Ishikawa (cell line): ENCODE measurements around the gene COMMD7.

Experiments used
- CEBPB ChIP-seq: IDR thresholded peaks from 2 replicates; pipeline ENCODE4 v1.6.1; 2012
- CREB1 ChIP-seq: IDR thresholded peaks from 2 replicates; pipeline ENCODE4 v1.6.1; 2012; ENCODE audit warnings: low read depth
- EGR1 ChIP-seq: IDR thresholded peaks from 2 replicates; pipeline ENCODE4 v1.6.1; 2012
- EP300 ChIP-seq: IDR thresholded peaks from 2 replicates; pipeline ENCODE4 v1.6.1; 2012; ENCODE audit warnings: borderline replicate concordance
- FOXM1 ChIP-seq: IDR thresholded peaks from 2 replicates; pipeline ENCODE4 v1.6.1; 2012; ENCODE audit warnings: low read depth, borderline replicate concordance
- MAX ChIP-seq: IDR thresholded peaks from 2 replicates; pipeline ENCODE4 v1.6.1; 2012
- NFIC ChIP-seq: IDR thresholded peaks from 2 replicates; pipeline ENCODE4 v1.6.1; 2012
- RAD21 ChIP-seq: IDR thresholded peaks from 2 replicates; pipeline ENCODE4 v1.6.1; 2012; ENCODE audit warnings: low read depth
- REST ChIP-seq: IDR thresholded peaks from 2 replicates; pipeline ENCODE4 v1.6.1; 2012; ENCODE audit warnings: low read depth, mild to moderate bottlenecking
- TAF1 ChIP-seq: IDR thresholded peaks from 2 replicates; pipeline ENCODE4 v1.6.1; 2012; ENCODE audit warnings: low read depth, mild to moderate bottlenecking
- TCF12 ChIP-seq: IDR thresholded peaks from 2 replicates; pipeline ENCODE4 v1.6.1; 2012; ENCODE audit warnings: low read depth
- TEAD4 ChIP-seq: IDR thresholded peaks from 2 replicates; pipeline ENCODE4 v1.6.1; 2012
- USF1 ChIP-seq: IDR thresholded peaks from 2 replicates; pipeline ENCODE4 v1.6.1; 2012
- YY1 ChIP-seq: IDR thresholded peaks from 2 replicates; pipeline ENCODE4 v1.6.1; 2012; ENCODE audit warnings: low read depth
- ZBTB7A ChIP-seq: IDR thresholded peaks from 2 replicates; pipeline ENCODE4 v1.6.1; 2012; ENCODE audit warnings: low read depth

The COMMD7 gene

GRCh38 chr20:32772046-32772445 lies 28.8 kb upstream of the COMMD7 start:
- no peak for TF ChIP-seq YY1
- no peak for TF ChIP-seq FOXM1
- TF ChIP-seq REST = no peak
- TF ChIP-seq TCF12 = no peak
- TF ChIP-seq TAF1 = no peak
- no peak for TF ChIP-seq CREB1
- no peak for TF ChIP-seq ZBTB7A
- TF ChIP-seq CEBPB = no peak
- no peak for TF ChIP-seq EGR1
- TF ChIP-seq TEAD4 = no peak
- TF ChIP-seq USF1 = no peak
- TF ChIP-seq MAX = no peak
- no peak for TF ChIP-seq RAD21
- TF ChIP-seq EP300 = no peak
- no peak for TF ChIP-seq NFIC

- TF ChIP-seq YY1 = no peak
- peak; percentile 64 for TF ChIP-seq USF1
Observed at GRCh38 chr20:32767418-32768198, 24.3 kb upstream of the COMMD7 start.

GRCh38 chr20:32764005-32764960 lies 21.0 kb upstream of the COMMD7 start:
- TF ChIP-seq TEAD4 (no peak), EP300 (no peak)

- TF ChIP-seq YY1 (no peak), REST (no peak), ZBTB7A (0 out of 2 replicates have a peak, but pooled peaks have one; percentile 25)
Observed at GRCh38 chr20:32763202-32764004, 20.1 kb upstream of the COMMD7 start.

GRCh38 chr20:32762754-32763201 lies 19.5 kb upstream of the COMMD7 start:
- TF ChIP-seq CREB1 (no peak), CEBPB (no peak), NFIC (no peak), TEAD4 (no peak), REST (no peak), FOXM1 (no peak), YY1 (no peak), TCF12 (no peak), ZBTB7A (peak; percentile 95), MAX (no peak), EGR1 (no peak), EP300 (no peak), RAD21 (no peak), USF1 (no peak), TAF1 (0 out of 2 replicates have a peak, but pooled peaks have one; percentile 7)
